Cardiac muscle cell (in vitro differentiated cells and primary cell): ENCODE results near the gene CLECL1. TPM values are rescaled to one million over a fixed set of nuclear protein-coding genes. Genes with fewer than 3 reads are reported as not detected.

Experiments
- DNase-seq, 2 donors: peaks; one replicate each; pipeline versions ENCODE4 v3.0.0 to v3.0.0-alpha.2; 2010 to 2017; ENCODE audit warnings: low read depth in 1 of 2, low spot score in 1 of 2
- H3K27ac ChIP-seq: fragments of 200-600 bp; sonication (generic); 2 replicates; pipeline ENCODE4 v1.5.1; 2016
- H3K27me3 ChIP-seq: fragments of 200-600 bp; sonication (generic); 2 replicates; pipeline ENCODE4 v1.6.0; 2016; ENCODE audit warnings: control low read depth
- H3K36me3 ChIP-seq: fragments of 200-600 bp; sonication (generic); 2 replicates; pipeline ENCODE4 v1.5.1; 2016; ENCODE audit warnings: control low read depth
- H3K4me1 ChIP-seq: fragments of 200-600 bp; sonication (generic); 2 replicates; pipeline ENCODE4 v1.8.1; 2017; ENCODE audit warnings: low read depth, mild to moderate bottlenecking, mixed run types
- H3K4me3 ChIP-seq: fragments of 200-600 bp; sonication (generic); 2 replicates; pipeline ENCODE4 v1.5.1; 2016; ENCODE audit warnings: mild to moderate bottlenecking
- H3K9me3 ChIP-seq: fragments of 200-600 bp; sonication (generic); 2 replicates; pipeline ENCODE4 v1.5.1; 2017; ENCODE audit warnings: low read depth, mild to moderate bottlenecking, control low read depth
- polyA plus RNA-seq: library from polyadenylated mRNA; unstranded; fragments of >200 nt; fragmentation: Nextera tagmentation; extraction: Ambion mirVana; gene quantifications from 2 replicates; pipeline ENCODE4 v1.2.1, GENCODE V29; 2016
- total RNA-seq: library from RNA; depleted of rRNA; stranded (reverse); fragments of >200 nt; gene quantifications from 2 replicates; pipeline ENCODE4 v1.2.3, GENCODE V29; 2016
- TF ChIP-seq, protein P1 (sequence below): IDR thresholded peaks from 2 replicates; pipeline ENCODE4 v1.5.1; 2012; ENCODE audit warnings: low read depth, mild to moderate bottlenecking, low read length

Gene CLECL1
- total and polyA plus RNA-seq, 2 experiments from 2014 or later: not detected

DNA sequence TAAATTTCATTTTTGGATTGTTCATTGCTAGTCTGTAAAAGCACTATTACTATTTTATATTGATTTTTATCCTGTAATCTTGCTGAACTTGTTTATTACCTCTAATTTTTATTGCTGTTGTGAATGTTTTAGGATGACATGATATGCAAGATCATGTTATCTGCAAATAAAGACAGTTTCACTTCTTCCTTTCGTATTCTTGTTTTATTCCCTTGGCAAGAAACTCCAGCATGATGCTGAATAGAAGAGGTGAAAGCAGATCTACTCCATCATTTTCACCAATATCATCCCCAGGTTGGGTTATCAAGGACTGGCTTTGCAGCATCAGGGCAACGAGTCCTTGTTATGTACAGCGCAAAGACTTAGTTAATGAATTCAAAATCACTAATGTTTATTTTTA is 2.7 kb upstream of the CLECL1 start:
- H3K36me3 ChIP-seq: no peaks in the 10 kb centered on the region
- H3K27ac ChIP-seq: no peak overlapping the region
- no peak for DNase-seq
- H3K9me3 ChIP-seq: no peaks in the 10 kb centered on the region
- H3K4me1 ChIP-seq: no peaks in the 10 kb centered on the region
- TF ChIP-seq, protein P1, sequence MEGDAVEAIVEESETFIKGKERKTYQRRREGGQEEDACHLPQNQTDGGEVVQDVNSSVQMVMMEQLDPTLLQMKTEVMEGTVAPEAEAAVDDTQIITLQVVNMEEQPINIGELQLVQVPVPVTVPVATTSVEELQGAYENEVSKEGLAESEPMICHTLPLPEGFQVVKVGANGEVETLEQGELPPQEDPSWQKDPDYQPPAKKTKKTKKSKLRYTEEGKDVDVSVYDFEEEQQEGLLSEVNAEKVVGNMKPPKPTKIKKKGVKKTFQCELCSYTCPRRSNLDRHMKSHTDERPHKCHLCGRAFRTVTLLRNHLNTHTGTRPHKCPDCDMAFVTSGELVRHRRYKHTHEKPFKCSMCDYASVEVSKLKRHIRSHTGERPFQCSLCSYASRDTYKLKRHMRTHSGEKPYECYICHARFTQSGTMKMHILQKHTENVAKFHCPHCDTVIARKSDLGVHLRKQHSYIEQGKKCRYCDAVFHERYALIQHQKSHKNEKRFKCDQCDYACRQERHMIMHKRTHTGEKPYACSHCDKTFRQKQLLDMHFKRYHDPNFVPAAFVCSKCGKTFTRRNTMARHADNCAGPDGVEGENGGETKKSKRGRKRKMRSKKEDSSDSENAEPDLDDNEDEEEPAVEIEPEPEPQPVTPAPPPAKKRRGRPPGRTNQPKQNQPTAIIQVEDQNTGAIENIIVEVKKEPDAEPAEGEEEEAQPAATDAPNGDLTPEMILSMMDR: no peak
- H3K27me3 ChIP-seq: no peaks in the 10 kb centered on the region
- H3K4me3 ChIP-seq: no peak overlapping the region

DNA sequence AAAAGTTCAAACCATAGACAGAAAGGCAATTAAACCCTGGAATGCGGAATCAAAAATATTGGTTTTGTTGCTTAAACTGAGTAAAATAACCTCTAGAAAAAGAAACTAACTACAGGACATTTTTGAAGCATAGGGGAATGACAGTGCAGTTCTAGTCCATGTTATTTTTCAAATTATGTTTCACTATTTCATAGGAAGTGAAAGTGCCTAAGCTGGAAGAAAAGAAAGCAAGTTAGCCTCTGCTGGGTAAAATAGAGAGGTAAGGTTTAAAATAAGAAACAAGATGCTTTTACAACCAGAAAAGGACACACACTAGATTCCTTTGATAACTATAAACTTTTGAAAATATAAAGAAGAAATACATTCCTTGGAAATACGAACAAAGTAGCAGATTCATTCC is 1.1 kb downstream of the CLECL1 start:
- Histone ChIP-seq H3K9me3 (no peaks in the 10 kb centered on the region), H3K27ac (no peak overlapping the region), H3K36me3 (no peaks in the 10 kb centered on the region), H3K27me3 (no peaks in the 10 kb centered on the region), H3K4me1 (no peaks in the 10 kb centered on the region), H3K4me3 (no peak overlapping the region)
- DNase-seq: no peak
- TF ChIP-seq, protein P1: no peak

DNA sequence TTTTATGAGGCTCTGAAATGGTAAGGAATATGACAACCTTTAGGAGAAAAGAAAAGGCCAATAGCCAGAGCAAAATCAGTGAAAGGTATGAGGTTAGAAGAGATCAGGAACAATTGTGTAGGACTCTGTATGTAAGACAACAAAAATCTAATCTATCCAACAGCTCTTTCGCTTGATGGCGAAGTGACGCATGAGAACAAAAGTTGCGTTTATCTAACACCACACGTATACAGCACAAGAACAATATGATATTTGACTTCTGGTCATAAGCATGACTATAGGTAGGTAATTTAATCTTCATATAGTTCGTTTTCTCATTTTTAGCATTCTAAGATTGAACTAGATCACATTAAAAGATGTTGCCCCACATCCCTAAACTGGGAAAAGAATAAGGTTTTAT is 1.5 kb downstream of the CLECL1 start:
- H3K4me1 ChIP-seq: no peaks in the 10 kb centered on the region
- no peak overlapping the region for H3K4me3 ChIP-seq
- DNase-seq: no peak
- H3K27me3 ChIP-seq: no peaks in the 10 kb centered on the region
- no peaks in the 10 kb centered on the region for H3K36me3 ChIP-seq
- TF ChIP-seq, protein P1: no peak
- H3K27ac ChIP-seq: no peak overlapping the region
- no peaks in the 10 kb centered on the region for H3K9me3 ChIP-seq

DNA sequence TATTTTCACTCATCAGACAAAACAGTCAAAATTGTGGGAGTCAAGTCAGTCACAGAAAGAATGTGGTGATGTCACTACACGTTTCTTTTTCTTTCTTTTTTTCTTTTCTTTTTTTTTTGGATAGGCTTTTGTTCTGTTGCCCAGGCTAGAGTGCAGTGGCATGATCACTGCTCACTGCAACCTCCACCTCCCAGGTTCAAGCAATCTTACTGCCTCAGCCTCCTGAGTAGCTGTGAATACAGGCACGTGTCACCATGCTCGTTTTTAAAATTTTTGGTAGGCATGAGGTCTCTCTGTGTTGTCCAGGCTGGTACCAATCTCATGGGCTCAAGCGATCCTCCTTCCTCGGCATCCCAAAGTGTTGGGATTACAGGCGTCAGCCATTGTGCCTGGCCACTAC is 2.3 kb downstream of the CLECL1 start:
- DNase-seq: no peak
- TF ChIP-seq, protein P1: no peak
- no peaks in the 10 kb centered on the region for H3K9me3 ChIP-seq
- no peak overlapping the region for H3K4me3 ChIP-seq
- no peak overlapping the region for H3K27ac ChIP-seq
- no peaks in the 10 kb centered on the region for H3K27me3 ChIP-seq
- H3K4me1 ChIP-seq: no peaks in the 10 kb centered on the region
- no peaks in the 10 kb centered on the region for H3K36me3 ChIP-seq

DNA sequence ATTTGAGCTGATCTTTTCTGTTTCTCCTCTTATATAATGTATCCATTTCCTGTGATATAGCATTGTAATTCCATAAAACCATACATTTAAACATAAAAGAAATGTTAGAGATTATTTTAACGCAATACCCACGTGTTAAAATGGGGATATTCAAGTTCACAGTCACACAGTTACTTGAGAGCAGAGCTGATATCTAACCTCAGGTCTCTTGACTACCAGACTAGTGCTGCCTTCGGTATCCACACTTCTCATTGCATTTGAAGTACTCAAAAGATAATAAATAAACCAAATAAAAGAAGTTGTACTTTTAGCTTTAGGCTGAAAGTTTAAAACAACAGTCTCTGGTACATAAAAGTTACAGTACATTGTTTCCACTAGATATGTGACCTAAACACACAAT is 2.9 kb downstream of the CLECL1 start:
- no peaks in the 10 kb centered on the region for H3K9me3 ChIP-seq
- TF ChIP-seq, protein P1: no peak
- no peaks in the 10 kb centered on the region for H3K27me3 ChIP-seq
- H3K36me3 ChIP-seq: no peaks in the 10 kb centered on the region
- no peak overlapping the region for H3K4me3 ChIP-seq
- DNase-seq: no peak
- H3K27ac ChIP-seq: no peak overlapping the region
- H3K4me1 ChIP-seq: no peaks in the 10 kb centered on the region

DNA sequence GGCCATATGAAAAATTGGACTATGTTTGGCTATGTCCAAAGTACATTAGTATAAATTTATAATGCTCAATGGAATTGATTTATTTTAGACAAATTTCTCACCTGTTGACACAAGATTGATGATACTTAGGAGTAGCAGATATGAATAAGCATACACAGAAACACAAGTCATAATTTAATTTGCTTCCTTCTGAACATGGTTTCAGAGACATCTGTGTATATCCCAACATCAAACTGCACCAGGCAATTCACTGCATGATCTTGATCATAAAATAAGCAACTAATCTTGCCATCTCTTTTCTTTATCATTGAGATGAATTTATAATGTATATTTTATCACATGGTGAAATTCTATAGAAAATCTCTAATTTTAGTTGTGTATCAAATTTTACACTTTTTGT is 3.8 kb downstream of the CLECL1 start:
- Histone ChIP-seq H3K27me3 (no peaks in the 10 kb centered on the region), H3K27ac (no peak overlapping the region), H3K9me3 (no peaks in the 10 kb centered on the region), H3K36me3 (no peaks in the 10 kb centered on the region), H3K4me3 (no peak overlapping the region), H3K4me1 (no peaks in the 10 kb centered on the region)
- TF ChIP-seq, protein P1: no peak
- no peak for DNase-seq
